ENCODE results near the gene MMP14.
A peak's percentile ranks its signal among the peaks of the same experiment; 100 is the strongest.
"Not testable (repeated sequence)": the region's sequence is repeated elsewhere in the genome, so short reads cannot be mapped to it uniquely, and the experiment has no call there.

Gene MMP14

DNA sequence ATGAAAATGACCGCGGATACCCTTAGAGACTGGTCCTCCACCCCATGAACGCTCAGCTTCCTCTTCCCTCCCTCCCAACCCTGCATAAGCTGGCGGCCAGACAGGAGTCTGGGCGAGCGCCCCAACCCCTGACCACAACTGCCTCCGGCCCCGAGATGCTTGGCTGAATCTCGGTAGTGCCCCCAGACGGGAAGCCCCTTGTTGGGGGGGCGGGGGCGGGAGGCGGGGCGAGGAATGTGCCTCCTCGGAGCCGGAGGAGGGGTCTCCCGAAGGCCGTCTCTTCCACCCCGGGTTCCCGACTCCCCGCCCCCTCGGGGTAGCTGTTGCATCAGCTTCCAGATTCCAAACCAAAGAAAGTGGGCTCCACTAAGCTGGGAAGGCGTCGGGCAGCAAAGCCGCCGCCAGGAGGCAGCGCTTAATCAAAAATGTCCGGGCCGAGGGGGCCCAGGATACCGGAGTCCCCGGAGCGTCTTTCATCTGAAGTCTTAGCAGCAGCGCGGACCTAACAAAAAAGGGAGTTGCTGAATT is 13.8 kb upstream of the MMP14 start:
- H3K9me3 ChIP-seq (ENCODE audit: control insufficient read depth, insufficient read depth, low read length): no peaks in the 10 kb centered on the region
- H3K9ac ChIP-seq (ENCODE audit: low read depth, low read length): peak overlapping the region; percentile 92
- H3K4me1 ChIP-seq (ENCODE audit: insufficient read depth, low read length): peaks cover 32% of the 10 kb centered on the region
- H3K36me3 ChIP-seq (ENCODE audit: insufficient read depth, low read length): no peaks in the 10 kb centered on the region

DNA sequence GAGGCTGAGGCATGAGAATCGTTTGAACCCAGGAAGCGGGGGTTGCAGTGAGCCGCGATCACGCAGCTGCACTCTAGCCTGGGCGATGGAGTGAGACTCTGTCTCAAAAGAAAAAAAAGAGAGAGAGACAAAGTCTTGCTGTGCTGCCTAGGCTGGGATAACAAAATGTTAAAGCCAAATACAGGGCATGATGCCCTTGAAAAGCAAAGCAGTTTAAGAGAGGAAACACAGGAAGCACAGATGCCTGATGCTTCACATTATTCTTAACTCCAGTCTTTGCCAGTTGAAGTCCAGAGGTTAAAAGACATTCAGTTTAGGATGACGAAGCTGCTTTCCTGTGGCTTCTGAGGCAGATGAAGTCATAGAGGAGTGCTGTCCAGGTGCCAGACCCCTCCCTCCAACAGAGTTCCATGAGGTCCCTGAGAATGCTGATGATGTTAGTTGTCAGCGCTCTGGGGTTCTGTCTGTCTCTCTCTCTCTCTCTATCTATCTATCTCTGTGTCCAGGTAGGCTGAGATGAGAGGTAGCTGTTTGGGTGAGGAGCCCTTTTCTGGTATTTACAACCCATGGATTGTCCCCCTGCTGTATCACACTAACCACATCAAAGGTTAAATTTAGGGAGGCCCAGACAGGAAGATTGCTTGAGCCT is 11.6 kb upstream of the MMP14 start:
- H3K4me1 ChIP-seq (ENCODE audit: insufficient read depth, low read length): peaks cover 23% of the 10 kb centered on the region

DNA sequence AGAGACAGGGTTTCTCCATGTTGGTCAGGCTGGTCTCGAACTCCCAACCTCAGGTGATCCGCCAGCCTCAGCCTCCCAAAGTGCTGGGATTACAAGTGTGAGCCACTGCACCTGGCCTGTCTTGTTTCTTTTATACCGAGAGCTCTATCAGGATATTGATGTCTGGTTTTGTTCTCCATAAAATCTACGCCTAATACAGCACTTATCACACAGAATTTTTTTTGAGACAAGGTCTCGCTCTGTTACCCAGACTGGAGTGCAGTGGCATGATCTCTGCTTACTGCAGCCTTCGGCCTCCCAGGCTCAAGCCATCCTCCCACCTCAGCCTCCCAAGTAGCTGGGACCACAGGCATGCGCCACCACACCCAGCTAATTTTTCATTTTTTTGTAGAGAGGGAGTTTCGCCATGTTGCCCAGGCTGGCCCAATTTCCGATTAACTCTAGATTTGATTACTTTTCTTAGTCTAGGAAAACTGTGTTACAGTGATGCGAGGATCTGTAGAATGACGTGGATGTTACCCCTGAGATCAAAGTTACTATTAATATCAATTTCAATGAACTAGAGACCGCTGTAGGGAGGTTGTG is 7.2 kb upstream of the MMP14 start:
- peaks cover 12% of the 10 kb centered on the region for H3K4me1 ChIP-seq (ENCODE audit: insufficient read depth, low read length)
- not testable (repeated sequence) for H3K9me3 ChIP-seq (ENCODE audit: control insufficient read depth, insufficient read depth, low read length); H3K36me3 ChIP-seq (ENCODE audit: insufficient read depth, low read length)
- H3K9ac ChIP-seq (ENCODE audit: low read depth, low read length): peak overlapping the region; percentile 91

More for the DNA sequence above, 11.6 kb upstream of the MMP14 start:
- no peak overlapping the region for H3K9ac ChIP-seq (ENCODE audit: low read depth, low read length)
- no peaks in the 10 kb centered on the region for H3K36me3 ChIP-seq (ENCODE audit: insufficient read depth, low read length)
- H3K9me3 ChIP-seq (ENCODE audit: control insufficient read depth, insufficient read depth, low read length): no peaks in the 10 kb centered on the region

DNA sequence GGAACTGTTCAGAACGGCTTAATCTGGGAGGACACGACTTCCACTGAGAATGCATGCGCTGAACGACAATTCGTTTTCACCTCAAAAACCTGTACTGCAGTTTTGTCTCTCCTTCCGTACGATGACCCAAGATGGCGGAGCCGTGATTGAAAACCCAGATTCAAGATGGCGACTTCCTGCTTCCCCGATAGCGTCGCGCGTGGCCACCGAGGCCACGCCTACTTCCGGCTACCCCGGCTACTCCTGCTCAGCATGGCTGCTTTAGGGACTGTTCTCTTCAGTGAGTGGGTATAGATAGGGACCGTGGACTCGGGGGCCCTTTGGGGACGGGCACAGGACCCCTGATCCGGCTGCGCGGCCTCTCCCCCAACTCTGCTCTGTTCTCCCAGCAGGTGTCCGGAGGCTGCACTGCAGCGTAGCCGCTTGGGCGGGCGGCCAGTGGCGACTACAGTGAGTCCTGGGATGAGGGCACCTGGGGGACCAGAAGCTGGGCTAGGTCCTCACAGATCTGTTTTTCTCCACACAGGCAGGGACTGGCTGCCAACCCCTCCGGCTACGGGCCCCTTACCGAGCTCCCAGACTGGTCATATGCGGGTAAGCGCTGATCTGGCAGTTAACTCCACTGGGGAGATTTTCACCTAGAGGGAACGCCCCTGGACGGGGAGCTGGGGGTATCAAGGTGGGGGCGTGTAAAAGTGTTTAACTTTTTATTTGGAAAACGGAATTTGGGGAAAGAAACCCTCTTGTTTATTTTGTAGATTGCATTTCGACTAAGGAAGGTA is 6.5 kb upstream of the MMP14 start, which contains the start of gene MRPL52:
Gene MRPL52, plus strand, starts transcription at position 227 of the 782 bp plus-strand sequence. Its CDS starts 26 bp downstream, at position 253.
- H3K9ac ChIP-seq (ENCODE audit: low read depth, low read length): peak within 1 kb of the TSS; percentile 91
- H3K36me3 ChIP-seq (ENCODE audit: insufficient read depth, low read length): 0 out of 2 replicates have a peak, but pooled peaks cover 6% of the 10 kb centered on the region
- H3K4me1 ChIP-seq (ENCODE audit: insufficient read depth, low read length): peaks cover 8% of the 10 kb centered on the region
- no peaks in the 10 kb centered on the region for H3K9me3 ChIP-seq (ENCODE audit: control insufficient read depth, insufficient read depth, low read length)

DNA sequence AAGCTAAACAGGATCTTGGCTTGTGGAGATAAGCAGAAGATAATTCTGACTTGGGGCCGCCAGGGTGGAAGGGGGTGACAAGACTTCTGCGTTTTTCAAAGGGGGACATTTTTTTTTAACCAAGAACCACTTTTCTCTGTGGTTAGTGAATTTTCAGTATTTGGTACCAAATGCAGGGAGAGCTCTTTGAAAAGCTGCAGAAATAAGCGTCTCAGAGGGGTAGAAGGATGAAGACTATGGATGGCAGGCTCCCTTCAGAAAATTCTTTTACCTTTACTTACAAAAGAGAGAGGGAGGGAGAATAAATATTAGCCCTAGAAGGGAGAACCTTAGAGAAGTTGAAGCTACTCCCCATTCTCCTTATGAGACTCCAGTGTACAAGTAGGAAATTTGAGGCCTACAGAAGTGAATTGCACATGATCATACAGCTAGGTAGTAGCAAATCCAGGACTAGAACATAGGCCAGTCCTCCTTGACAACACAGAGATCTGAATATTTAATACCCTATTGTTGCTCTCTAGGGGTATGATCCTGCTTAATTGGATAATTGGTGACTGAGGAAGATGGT is 5.9 kb upstream of the MMP14 start:
- peak overlapping the region; percentile 91 for H3K9ac ChIP-seq (ENCODE audit: low read depth, low read length)
- 0 out of 2 replicates have a peak, but pooled peaks cover 7% of the 10 kb centered on the region for H3K36me3 ChIP-seq (ENCODE audit: insufficient read depth, low read length)
- H3K4me1 ChIP-seq (ENCODE audit: insufficient read depth, low read length): 0 out of 2 replicates have a peak, but pooled peaks cover 5% of the 10 kb centered on the region
- no peaks in the 10 kb centered on the region for H3K9me3 ChIP-seq (ENCODE audit: control insufficient read depth, insufficient read depth, low read length)

DNA sequence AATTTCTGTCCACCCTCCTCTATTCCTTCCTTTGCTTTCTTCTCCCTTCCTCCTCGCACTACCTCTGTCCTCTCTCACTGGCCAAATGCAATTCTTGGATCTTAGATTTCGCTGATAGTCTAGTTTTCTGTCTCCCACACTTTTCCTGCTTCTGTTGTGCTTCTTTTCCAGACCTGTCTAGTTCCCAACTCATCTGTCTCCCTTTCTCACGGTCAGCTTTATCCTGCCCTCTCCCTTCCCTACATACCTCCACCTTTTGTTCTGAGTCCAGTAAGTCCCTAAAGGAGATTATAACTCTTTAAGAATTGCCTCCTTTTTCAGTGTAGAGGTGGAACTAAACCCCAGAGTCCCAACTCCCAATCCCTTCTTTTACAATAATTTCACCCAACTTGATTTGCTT is 880 bp upstream of the MMP14 start:
- peaks cover 19% of the 10 kb centered on the region for H3K4me1 ChIP-seq (ENCODE audit: insufficient read depth, low read length)
- H3K9ac ChIP-seq (ENCODE audit: low read depth, low read length): 0 out of 2 replicates have a peak overlapping the region, but pooled peaks have one; percentile 92
- H3K9me3 ChIP-seq (ENCODE audit: control insufficient read depth, insufficient read depth, low read length): no peaks in the 10 kb centered on the region
- H3K36me3 ChIP-seq (ENCODE audit: insufficient read depth, low read length): 0 out of 2 replicates have a peak, but pooled peaks cover 9% of the 10 kb centered on the region

DNA sequence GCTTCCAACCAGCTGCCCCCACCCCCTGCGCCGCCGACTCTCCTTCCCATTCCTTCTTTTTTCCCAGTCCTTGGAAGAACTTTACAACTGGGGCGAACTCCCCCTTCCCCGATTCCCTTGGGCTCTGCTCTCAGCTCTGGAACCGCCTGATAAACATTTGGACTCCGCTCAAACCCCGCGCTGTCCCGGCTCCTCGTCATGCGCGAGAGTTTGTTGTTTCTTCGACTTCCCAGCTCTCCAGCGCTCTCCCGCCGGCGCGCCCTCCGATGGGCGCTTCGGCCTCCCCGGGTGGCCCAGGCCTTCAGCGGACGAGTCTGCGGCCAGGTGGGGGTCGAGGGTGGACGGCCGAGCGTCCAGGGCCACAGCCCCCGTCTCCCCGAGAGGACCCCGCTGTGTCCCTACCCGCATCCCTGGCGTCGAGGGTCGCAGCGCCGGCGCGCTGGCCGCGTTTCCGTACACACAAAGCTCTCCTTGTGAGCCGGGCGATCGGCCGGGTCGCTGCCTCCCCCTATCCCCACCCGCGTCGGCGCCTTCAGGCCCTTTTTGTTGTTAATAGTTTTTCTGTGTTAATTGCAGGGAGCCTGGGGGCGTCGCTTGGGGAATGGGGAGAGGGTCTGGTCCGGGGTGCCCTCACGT is 847 bp downstream of the MMP14 start:
- H3K4me1 ChIP-seq (ENCODE audit: insufficient read depth, low read length): peaks cover 19% of the 10 kb centered on the region
- H3K36me3 ChIP-seq (ENCODE audit: insufficient read depth, low read length): peaks cover 11% of the 10 kb centered on the region; the same call in 1 of the 2 replicates
- no peaks in the 10 kb centered on the region for H3K9me3 ChIP-seq (ENCODE audit: control insufficient read depth, insufficient read depth, low read length)
- peak overlapping the region; percentile 92 for H3K9ac ChIP-seq (ENCODE audit: low read depth, low read length)

DNA sequence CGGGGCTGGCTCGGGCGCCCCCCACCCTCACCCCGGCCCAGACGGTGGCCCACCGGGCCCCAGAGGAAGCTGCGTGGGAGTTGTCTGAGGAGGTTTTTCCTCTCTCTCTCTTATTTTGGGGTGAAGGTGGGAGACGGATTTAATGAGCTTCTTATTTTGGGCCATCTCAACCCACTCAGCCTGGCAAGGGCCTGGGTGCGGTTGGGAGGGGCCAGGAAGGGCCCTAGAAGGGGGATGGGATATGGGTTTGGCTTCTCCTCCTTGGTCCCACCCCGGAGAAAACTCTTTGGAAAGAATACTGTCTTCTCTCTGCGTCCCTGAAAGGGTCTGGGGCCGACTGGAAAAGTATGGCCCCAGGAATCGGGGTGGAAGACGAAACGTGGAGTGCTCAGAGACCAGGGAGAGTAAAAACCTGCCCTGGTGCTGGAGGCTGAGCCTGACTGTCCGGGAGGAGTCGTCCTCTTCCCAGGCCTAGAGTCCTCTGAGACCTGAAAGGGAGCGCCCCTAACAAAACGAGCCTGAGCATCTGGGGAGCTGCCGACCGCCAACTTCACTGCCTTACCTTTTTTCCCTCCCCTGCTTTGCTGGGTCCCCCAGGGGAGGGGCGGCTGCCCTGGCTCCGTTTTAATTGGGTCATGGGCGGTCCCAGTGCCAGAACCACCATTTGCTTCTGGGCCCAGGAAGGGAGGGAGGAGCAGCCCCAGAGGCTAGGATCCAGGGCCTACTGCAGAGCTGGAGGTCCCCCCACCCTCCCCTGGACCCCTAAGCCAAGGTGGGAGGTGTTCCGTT is 1.6 kb downstream of the MMP14 start:
- Histone ChIP-seq H3K9ac (ENCODE audit: low read depth, low read length) (peak overlapping the region; percentile 92), H3K9me3 (ENCODE audit: control insufficient read depth, insufficient read depth, low read length) (no peaks in the 10 kb centered on the region), H3K36me3 (ENCODE audit: insufficient read depth, low read length) (peaks cover 16% of the 10 kb centered on the region; the same call in 1 of the 2 replicates), H3K4me1 (ENCODE audit: insufficient read depth, low read length) (peaks cover 19% of the 10 kb centered on the region)

DNA sequence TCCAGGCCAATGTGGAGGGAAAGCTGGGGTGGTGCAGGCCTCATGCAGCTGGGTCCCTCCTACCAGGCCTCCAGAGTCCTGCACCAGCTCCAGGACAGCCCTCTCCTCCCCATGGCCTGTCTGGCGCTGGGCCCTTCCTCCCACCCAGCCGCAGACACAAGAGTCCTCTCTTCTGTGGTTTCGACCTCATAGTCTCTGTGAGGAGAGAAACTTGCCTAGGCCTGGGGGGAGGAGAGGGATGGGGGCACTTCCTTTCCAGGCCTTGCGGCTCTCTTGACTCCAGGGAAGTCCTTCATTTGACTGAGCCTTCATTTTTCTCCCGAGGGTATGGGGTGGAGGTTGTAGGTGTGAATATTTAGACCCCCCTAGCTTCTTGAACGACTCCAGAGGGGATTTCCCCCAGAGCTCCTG is 2.3 kb downstream of the MMP14 start:
- Histone ChIP-seq H3K36me3 (ENCODE audit: insufficient read depth, low read length) (peaks cover 16% of the 10 kb centered on the region; the same call in 1 of the 2 replicates), H3K9ac (ENCODE audit: low read depth, low read length) (peak overlapping the region; percentile 92; the same call in 1 of the 2 replicates), H3K4me1 (ENCODE audit: insufficient read depth, low read length) (peaks cover 19% of the 10 kb centered on the region), H3K9me3 (ENCODE audit: control insufficient read depth, insufficient read depth, low read length) (no peaks in the 10 kb centered on the region)

DNA sequence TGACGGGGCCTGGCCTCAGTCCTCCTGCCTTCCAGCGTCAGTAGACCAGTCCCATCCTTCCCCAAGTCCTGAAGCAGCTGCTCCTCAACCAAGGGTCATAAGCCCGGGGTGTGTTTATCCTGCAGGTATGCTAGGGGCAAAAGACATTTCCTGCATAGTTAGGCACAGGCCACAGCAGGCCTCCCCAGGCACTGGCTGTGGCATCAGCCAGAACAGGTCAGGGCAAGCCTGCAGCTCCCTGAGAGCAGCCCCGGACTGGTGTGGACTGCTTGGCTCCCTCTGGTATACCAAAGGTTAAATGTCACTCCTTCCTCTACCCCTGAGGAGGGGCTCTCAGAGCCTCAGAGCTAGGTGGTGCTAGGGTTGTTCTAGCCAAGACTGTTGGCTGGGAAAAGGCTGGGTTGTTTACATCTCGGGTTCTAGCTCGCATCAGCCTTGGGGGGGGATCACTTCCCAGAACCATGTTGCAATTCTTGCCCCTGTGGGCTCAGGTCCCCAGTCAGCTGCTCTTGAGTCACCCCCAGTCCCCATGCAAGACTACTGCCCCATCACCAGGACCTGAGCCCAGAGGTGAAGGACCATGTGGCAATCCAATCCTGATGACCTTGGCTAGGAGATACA is 2.9 kb downstream of the MMP14 start:
- Histone ChIP-seq H3K9ac (ENCODE audit: low read depth, low read length) (peak overlapping the region; percentile 92; the same call in 1 of the 2 replicates), H3K4me1 (ENCODE audit: insufficient read depth, low read length) (peaks cover 19% of the 10 kb centered on the region), H3K9me3 (ENCODE audit: control insufficient read depth, insufficient read depth, low read length) (no peaks in the 10 kb centered on the region), H3K36me3 (ENCODE audit: insufficient read depth, low read length) (peaks cover 19% of the 10 kb centered on the region; the same call in 1 of the 2 replicates)

DNA sequence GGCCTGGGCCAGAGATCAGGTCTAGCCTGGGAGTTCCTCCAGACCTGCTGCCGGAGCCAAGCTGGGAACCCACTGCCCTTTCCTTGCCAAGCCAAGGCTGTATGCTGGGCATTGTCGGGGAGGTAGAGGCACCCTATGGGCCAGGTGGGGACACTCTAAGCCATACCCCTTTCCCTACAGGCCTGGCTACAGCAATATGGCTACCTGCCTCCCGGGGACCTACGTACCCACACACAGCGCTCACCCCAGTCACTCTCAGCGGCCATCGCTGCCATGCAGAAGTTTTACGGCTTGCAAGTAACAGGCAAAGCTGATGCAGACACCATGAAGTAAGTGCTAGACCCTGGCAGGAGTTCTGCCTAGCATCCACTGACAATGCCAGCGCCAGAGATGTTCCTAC is 4.9 kb downstream of the MMP14 start:
- peaks cover 13% of the 10 kb centered on the region for H3K4me1 ChIP-seq (ENCODE audit: insufficient read depth, low read length)
- H3K9ac ChIP-seq (ENCODE audit: low read depth, low read length): no peak overlapping the region
- no peaks in the 10 kb centered on the region for H3K9me3 ChIP-seq (ENCODE audit: control insufficient read depth, insufficient read depth, low read length)
- peaks cover 23% of the 10 kb centered on the region; the same call in 1 of the 2 replicates for H3K36me3 ChIP-seq (ENCODE audit: insufficient read depth, low read length)

DNA sequence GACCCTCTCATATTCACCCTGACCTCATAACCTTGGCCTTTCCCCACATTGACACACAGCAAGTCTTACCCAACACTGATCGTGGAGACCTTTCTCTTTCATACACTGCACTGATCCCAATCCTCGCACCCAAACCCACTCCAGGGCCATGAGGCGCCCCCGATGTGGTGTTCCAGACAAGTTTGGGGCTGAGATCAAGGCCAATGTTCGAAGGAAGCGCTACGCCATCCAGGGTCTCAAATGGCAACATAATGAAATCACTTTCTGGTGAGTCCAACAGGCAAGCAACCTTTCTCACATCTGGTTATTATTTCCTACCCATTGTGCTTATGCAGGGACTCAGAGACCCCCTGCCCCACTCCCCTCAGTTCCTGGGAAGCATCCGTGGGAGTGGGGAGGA is 5.4 kb downstream of the MMP14 start:
- Histone ChIP-seq H3K4me1 (ENCODE audit: insufficient read depth, low read length) (peaks cover 13% of the 10 kb centered on the region), H3K9me3 (ENCODE audit: control insufficient read depth, insufficient read depth, low read length) (no peaks in the 10 kb centered on the region), H3K36me3 (ENCODE audit: insufficient read depth, low read length) (peaks cover 23% of the 10 kb centered on the region; the same call in 1 of the 2 replicates), H3K9ac (ENCODE audit: low read depth, low read length) (no peak overlapping the region)

Measured in ES-I3 (cell line).